Stomach (tissue), 9 donors: ENCODE data around the gene PRUNE2. TPM values are rescaled to one million over a fixed set of nuclear protein-coding genes. Genes with fewer than 3 reads are reported as not detected.

Source experiments
- DNase-seq, 2 donors: peaks; one replicate each; pipeline versions ENCODE4 v3.0.0 to v3.0.0-alpha.2; 2013 to 2019
- H3K27ac ChIP-seq, 5 donors: fragments of 200-600 bp in 4 of 5; sonication (generic) in 4 of 5; one replicate each; pipeline ENCODE4 v1.5.1; 2013 to 2019; ENCODE audit warnings: mild to moderate bottlenecking in 1 of 5, moderate library complexity in 1 of 5
- H3K27me3 ChIP-seq, 3 donors: fragments of 200-600 bp; sonication (generic); one replicate each; pipeline ENCODE4 v1.5.1; 2017 to 2019; ENCODE audit warnings: mixed run types in 1 of 3
- H3K36me3 ChIP-seq, 4 donors: fragments of 200-600 bp; sonication (generic); 1 replicate in 3 of 4; 2 replicates in 1 of 4; pipeline ENCODE4 v1.5.1; 2016 to 2019
- H3K4me1 ChIP-seq, 4 donors: fragments of 200-600 bp; sonication (generic); one replicate each; pipeline ENCODE4 v1.5.1; 2016 to 2019
- H3K4me3 ChIP-seq, 4 donors: fragments of 200-600 bp; sonication (generic) in 3 of 4; one replicate each; pipeline ENCODE4 v1.5.1; 2016 to 2019; ENCODE audit warnings: mild to moderate bottlenecking in 1 of 4
- H3K9me3 ChIP-seq, 4 donors: fragments of 200-600 bp; sonication (generic); one replicate each; pipeline ENCODE4 v1.5.1; 2016 to 2019
- EP300 ChIP-seq: sonication (generic); formaldehyde crosslinking; IDR thresholded peaks from one replicate; pipeline ENCODE4 v1.6.1; 2017; ENCODE audit warnings: antibody characterized with exemption
- POLR2A ChIP-seq, 4 donors: fragments of 450-650 bp; IDR thresholded peaks; one replicate each; pipeline ENCODE4 v1.6.1; 2016; ENCODE audit warnings: antibody characterized with exemption in 4 of 4, control low read depth in 2 of 4, mild to moderate bottlenecking in 1 of 4, moderate library complexity in 1 of 4
- POLR2AphosphoS5 ChIP-seq, 3 donors: sonication (generic); formaldehyde crosslinking; IDR thresholded peaks; one replicate each; pipeline ENCODE4 v1.6.1; 2016; ENCODE audit warnings: antibody characterized with exemption in 3 of 3
- WGBS, 5 donors: extraction: QIAGEN DNeasy Blood & Tissue Kit in 3 of 5; methylation state at CpG; one replicate each; pipeline versions ENCODE4 v1.1.5 to v1.1.7; 2013 to 2018; 5-methylcytosine and 5-hydroxymethylcytosine counted together
- intact Hi-C: fragments of 100-400 bp; cut with DNase I; formaldehyde crosslinking; loops from one replicate; pipeline ENCODE4 v1.15.1; 2023; ENCODE audit warnings: low total_unique reads
- polyA plus RNA-seq, 3 donors: library from polyadenylated mRNA; stranded (reverse); fragments of 200-250 nt; gene quantifications; one replicate each; pipeline ENCODE4 v1.2.3, GENCODE V29; 2013
- total RNA-seq, 5 donors: library from RNA; depleted of rRNA; stranded (reverse); fragments of >200 nt; gene quantifications; one replicate each; pipeline versions ENCODE4 v1.1.0 to v1.2.3, GENCODE V29; 2014 to 2016
- TF ChIP-seq, protein P1 (sequence below), 7 experiments: fragments of 450-650 bp in 4 of 7; fragments of 200-600 bp in 3 of 7; sonication (generic) in 3 of 7; IDR thresholded peaks; one replicate each; pipeline ENCODE4 v1.5.1; 2016 to 2019; ENCODE audit warnings: antibody characterized with exemption in 7 of 7, control low read depth in 2 of 7, mild to moderate bottlenecking in 1 of 7
- donor health status: healthy with polysubstance abuse.
- donor health status: Bipolar disorder and iron deficiency.
- donor health status: healthy.

Gene PRUNE2
- total and polyA plus RNA-seq, 8 donors: 2.6 to 311 (median 75.4) TPM

GRCh38 chr9:76803762-76804161, 102.2 kb downstream of the PRUNE2 start:
- H3K27me3 ChIP-seq: peaks cover 0 to 7% (median 0%) of the 10 kb centered on the region in 3 donors
- no peak for DNase-seq
- H3K9me3 ChIP-seq: no peaks in the 10 kb centered on the region
- TF ChIP-seq, protein P1, sequence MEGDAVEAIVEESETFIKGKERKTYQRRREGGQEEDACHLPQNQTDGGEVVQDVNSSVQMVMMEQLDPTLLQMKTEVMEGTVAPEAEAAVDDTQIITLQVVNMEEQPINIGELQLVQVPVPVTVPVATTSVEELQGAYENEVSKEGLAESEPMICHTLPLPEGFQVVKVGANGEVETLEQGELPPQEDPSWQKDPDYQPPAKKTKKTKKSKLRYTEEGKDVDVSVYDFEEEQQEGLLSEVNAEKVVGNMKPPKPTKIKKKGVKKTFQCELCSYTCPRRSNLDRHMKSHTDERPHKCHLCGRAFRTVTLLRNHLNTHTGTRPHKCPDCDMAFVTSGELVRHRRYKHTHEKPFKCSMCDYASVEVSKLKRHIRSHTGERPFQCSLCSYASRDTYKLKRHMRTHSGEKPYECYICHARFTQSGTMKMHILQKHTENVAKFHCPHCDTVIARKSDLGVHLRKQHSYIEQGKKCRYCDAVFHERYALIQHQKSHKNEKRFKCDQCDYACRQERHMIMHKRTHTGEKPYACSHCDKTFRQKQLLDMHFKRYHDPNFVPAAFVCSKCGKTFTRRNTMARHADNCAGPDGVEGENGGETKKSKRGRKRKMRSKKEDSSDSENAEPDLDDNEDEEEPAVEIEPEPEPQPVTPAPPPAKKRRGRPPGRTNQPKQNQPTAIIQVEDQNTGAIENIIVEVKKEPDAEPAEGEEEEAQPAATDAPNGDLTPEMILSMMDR (IDR thresholded peaks at IDR 0.05): no peak
- TF ChIP-seq EP300 (no peak), POLR2A (IDR thresholded peaks at IDR 0.05) (no peak), POLR2AphosphoS5 (IDR thresholded peaks at IDR 0.05) (no peak)
- H3K36me3 ChIP-seq: no peaks in the 10 kb centered on the region
- H3K4me1 ChIP-seq: no peaks in the 10 kb centered on the region
- 48 to 72% (median 59%) methylated on average over 7 of the region's 7 CpGs for WGBS, 5 donors
- H3K27ac ChIP-seq: no peak overlapping the region
- H3K4me3 ChIP-seq: no peak overlapping the region
- intact Hi-C loops: no loop called here

GRCh38 chr9:76803083-76803482, 102.8 kb downstream of the PRUNE2 start:
- TF ChIP-seq POLR2A (IDR thresholded peaks at IDR 0.05): no peak
- TF ChIP-seq POLR2AphosphoS5 (IDR thresholded peaks at IDR 0.05): no peak
- no peak for TF ChIP-seq EP300
- TF ChIP-seq, protein P1 (IDR thresholded peaks at IDR 0.05): no peak
- Histone ChIP-seq H3K4me1 (no peaks in the 10 kb centered on the region), H3K27me3 (peaks cover 0 to 5% (median 0%) of the 10 kb centered on the region in 3 donors), H3K36me3 (no peaks in the 10 kb centered on the region), H3K9me3 (no peaks in the 10 kb centered on the region), H3K27ac (no peak overlapping the region), H3K4me3 (no peak overlapping the region)
- DNase-seq: no peak
- WGBS, 5 donors: 32 to 56% (median 45%) methylated on average over 2 of the region's 2 CpGs
- intact Hi-C loops: no loop called here

- intact Hi-C loops: no loop called here
These were observed 105.0 kb downstream of the PRUNE2 start for GRCh38 chr9:76800901-76801300.

GRCh38 chr9:76799473-76799872, 106.4 kb downstream of the PRUNE2 start:
- H3K4me3 ChIP-seq: no peak overlapping the region
- H3K36me3 ChIP-seq: no peaks in the 10 kb centered on the region
- H3K9me3 ChIP-seq: no peaks in the 10 kb centered on the region
- no peak overlapping the region for H3K27ac ChIP-seq
- intact Hi-C loops: no loop called here
- DNase-seq: no peak
- no peaks in the 10 kb centered on the region for H3K4me1 ChIP-seq
- H3K27me3 ChIP-seq: peaks cover 0 to 9% (median 0%) of the 10 kb centered on the region in 3 donors
- WGBS, 5 donors: 51 to 70% (median 59%) methylated on average over 1 of the region's 1 CpG
- TF ChIP-seq POLR2AphosphoS5 (IDR thresholded peaks at IDR 0.05): no peak
- TF ChIP-seq, protein P1 (IDR thresholded peaks at IDR 0.05): no peak
- TF ChIP-seq EP300: no peak
- no peak for TF ChIP-seq POLR2A (IDR thresholded peaks at IDR 0.05)

More at GRCh38 chr9:76800901-76801300, 105.0 kb downstream of the PRUNE2 start:
- H3K27me3 ChIP-seq: peaks cover 0 to 9% (median 0%) of the 10 kb centered on the region in 3 donors
- no peaks in the 10 kb centered on the region for H3K36me3 ChIP-seq
- no peak for TF ChIP-seq POLR2AphosphoS5 (IDR thresholded peaks at IDR 0.05)
- TF ChIP-seq POLR2A (IDR thresholded peaks at IDR 0.05): no peak
- TF ChIP-seq EP300: no peak
- TF ChIP-seq, protein P1 (IDR thresholded peaks at IDR 0.05): no peak
- H3K4me1 ChIP-seq: no peaks in the 10 kb centered on the region
- 33 to 61% (median 39%) methylated on average over 1 of the region's 1 CpG for WGBS, 5 donors
- H3K9me3 ChIP-seq: no peaks in the 10 kb centered on the region
- no peak overlapping the region for H3K4me3 ChIP-seq
- DNase-seq: no peak
- no peak overlapping the region for H3K27ac ChIP-seq
